Measurements from ENCODE around the gene BPIFB1. TPM values are rescaled to one million over a fixed set of nuclear protein-coding genes. Genes with fewer than 3 reads are reported as not detected.

BPIFB1 gene
- total RNA-seq, 1 donor from 2014 or later, result not detected

- H3K27ac Mint-ChIP-seq (ENCODE audit: unreplicated experiment), result no peak overlapping the region
- H3K27me3 Mint-ChIP-seq (ENCODE audit: unreplicated experiment), result peaks cover 4% of the 10 kb centered on the region
- H3K9me3 Mint-ChIP-seq (ENCODE audit: unreplicated experiment), result no peaks in the 10 kb centered on the region
- H3K4me1 Mint-ChIP-seq (ENCODE audit: low read depth, unreplicated experiment), result no peaks in the 10 kb centered on the region
- H3K36me3 Mint-ChIP-seq (ENCODE audit: unreplicated experiment), result peaks cover 7% of the 10 kb centered on the region
- H3K4me3 Mint-ChIP-seq (ENCODE audit: unreplicated experiment), result no peak overlapping the region
- TF ChIP-seq, protein P1, sequence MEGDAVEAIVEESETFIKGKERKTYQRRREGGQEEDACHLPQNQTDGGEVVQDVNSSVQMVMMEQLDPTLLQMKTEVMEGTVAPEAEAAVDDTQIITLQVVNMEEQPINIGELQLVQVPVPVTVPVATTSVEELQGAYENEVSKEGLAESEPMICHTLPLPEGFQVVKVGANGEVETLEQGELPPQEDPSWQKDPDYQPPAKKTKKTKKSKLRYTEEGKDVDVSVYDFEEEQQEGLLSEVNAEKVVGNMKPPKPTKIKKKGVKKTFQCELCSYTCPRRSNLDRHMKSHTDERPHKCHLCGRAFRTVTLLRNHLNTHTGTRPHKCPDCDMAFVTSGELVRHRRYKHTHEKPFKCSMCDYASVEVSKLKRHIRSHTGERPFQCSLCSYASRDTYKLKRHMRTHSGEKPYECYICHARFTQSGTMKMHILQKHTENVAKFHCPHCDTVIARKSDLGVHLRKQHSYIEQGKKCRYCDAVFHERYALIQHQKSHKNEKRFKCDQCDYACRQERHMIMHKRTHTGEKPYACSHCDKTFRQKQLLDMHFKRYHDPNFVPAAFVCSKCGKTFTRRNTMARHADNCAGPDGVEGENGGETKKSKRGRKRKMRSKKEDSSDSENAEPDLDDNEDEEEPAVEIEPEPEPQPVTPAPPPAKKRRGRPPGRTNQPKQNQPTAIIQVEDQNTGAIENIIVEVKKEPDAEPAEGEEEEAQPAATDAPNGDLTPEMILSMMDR (IDR thresholded peaks at IDR 0.05; ENCODE audit: partially characterized antibody, unreplicated experiment), result no peak
- DNase-seq, result no peak
These were observed 68.7 kb downstream of the BPIFB1 start for GRCh38 chr20:33351696-33352095.

- H3K9me3 Mint-ChIP-seq (ENCODE audit: unreplicated experiment), result no peaks in the 10 kb centered on the region
- TF ChIP-seq, protein P1 (IDR thresholded peaks at IDR 0.05; ENCODE audit: partially characterized antibody, unreplicated experiment), result no peak
- H3K36me3 Mint-ChIP-seq (ENCODE audit: unreplicated experiment), result peaks cover 7% of the 10 kb centered on the region
- no peak for DNase-seq
- no peak overlapping the region for H3K27ac Mint-ChIP-seq (ENCODE audit: unreplicated experiment)
- peaks cover 4% of the 10 kb centered on the region for H3K27me3 Mint-ChIP-seq (ENCODE audit: unreplicated experiment)
- no peak overlapping the region for H3K4me3 Mint-ChIP-seq (ENCODE audit: unreplicated experiment)
- no peaks in the 10 kb centered on the region for H3K4me1 Mint-ChIP-seq (ENCODE audit: low read depth, unreplicated experiment)
These were observed 69.4 kb downstream of the BPIFB1 start for GRCh38 chr20:33352258-33353012.

GRCh38 chr20:33353013-33353402 lies 70.0 kb downstream of the BPIFB1 start:
- peaks cover 4% of the 10 kb centered on the region for H3K27me3 Mint-ChIP-seq (ENCODE audit: unreplicated experiment)
- TF ChIP-seq, protein P1 (IDR thresholded peaks at IDR 0.05; ENCODE audit: partially characterized antibody, unreplicated experiment), result no peak

More at GRCh38 chr20:33353013-33353402, 70.0 kb downstream of the BPIFB1 start:
- Mint-ChIP-seq H3K36me3 (ENCODE audit: unreplicated experiment) (peaks cover 7% of the 10 kb centered on the region), H3K4me3 (ENCODE audit: unreplicated experiment) (no peak overlapping the region), H3K4me1 (ENCODE audit: low read depth, unreplicated experiment) (no peaks in the 10 kb centered on the region), H3K9me3 (ENCODE audit: unreplicated experiment) (no peaks in the 10 kb centered on the region), H3K27ac (ENCODE audit: unreplicated experiment) (no peak overlapping the region)
- DNase-seq, result no peak

Other genes starting within 250 kb of the BPIFB1 start
- gene BPIFB3, start 229.3 kb upstream of the BPIFB1 start, total RNA-seq (ENCODE audit: unreplicated experiment), result not detected
- not detected for gene BPIFB4, start 203.6 kb upstream of the BPIFB1 start, total RNA-seq (ENCODE audit: unreplicated experiment)
- not detected for gene BPIFA2, start 115.1 kb upstream of the BPIFB1 start, total RNA-seq (ENCODE audit: unreplicated experiment)
- gene BPIFA3, start 65.9 kb upstream of the BPIFB1 start, total RNA-seq (ENCODE audit: unreplicated experiment), result not detected
- gene BPIFA1, start 47.2 kb upstream of the BPIFB1 start, total RNA-seq (ENCODE audit: unreplicated experiment), result not detected
- gene CDK5RAP1, start 118.3 kb downstream of the BPIFB1 start, total RNA-seq (ENCODE audit: unreplicated experiment), result 30.9 TPM
- 4.5 TPM for gene SNTA1, start 160.5 kb downstream of the BPIFB1 start, total RNA-seq (ENCODE audit: unreplicated experiment)
- 84.1 TPM for gene CBFA2T2, start 206.9 kb downstream of the BPIFB1 start, total RNA-seq (ENCODE audit: unreplicated experiment)

All from glutamatergic neuron (in vitro differentiated cells).